Breast epithelium (tissue), 4 donors: ENCODE results near the gene NFIX. TPM values are rescaled to one million over a fixed set of nuclear protein-coding genes. Genes with fewer than 3 reads are reported as not detected.

Source experiments
- DNase-seq, 2 donors: peaks; one replicate each; pipeline ENCODE4 v3.0.0-alpha.2; 2019; ENCODE audit warnings: low spot score in 2 of 2
- H3K27ac ChIP-seq, 2 donors: fragments of 200-600 bp; sonication (generic) in 1 of 2; one replicate each; pipeline ENCODE4 v1.5.1; 2016 to 2019; ENCODE audit warnings: mild to moderate bottlenecking in 1 of 2
- H3K27me3 ChIP-seq, 2 donors: fragments of 200-600 bp; sonication (generic) in 1 of 2; one replicate each; pipeline versions ENCODE4 v1.5.1 to v1.6.0; 2017 to 2019; ENCODE audit warnings: control low read depth in 1 of 2, mild to moderate bottlenecking in 1 of 2
- H3K36me3 ChIP-seq: fragments of 200-600 bp; one replicate; pipeline ENCODE4 v1.5.1; 2019
- H3K4me1 ChIP-seq, 2 donors: fragments of 200-600 bp; sonication (generic); one replicate each; pipeline ENCODE4 v1.5.1; 2016 to 2019; ENCODE audit warnings: control low read depth in 1 of 2
- H3K4me3 ChIP-seq, 3 donors: fragments of 200-600 bp; sonication (generic); 1 replicate in 2 of 3; 2 replicates in 1 of 3; pipeline ENCODE4 v1.5.1; 2016 to 2019; ENCODE audit warnings: mild to moderate bottlenecking in 3 of 3, moderate library complexity in 2 of 3
- H3K9me3 ChIP-seq, 2 donors: fragments of 200-600 bp; sonication (generic) in 1 of 2; one replicate each; pipeline ENCODE4 v1.5.1; 2016 to 2019; ENCODE audit warnings: control low read depth in 1 of 2
- POLR2A ChIP-seq: fragments of 450-650 bp; IDR thresholded peaks from one replicate; pipeline ENCODE4 v1.6.1; 2016; ENCODE audit warnings: antibody characterized with exemption, mild to moderate bottlenecking, moderate library complexity
- POLR2AphosphoS5 ChIP-seq, 3 donors: sonication (generic); formaldehyde crosslinking; IDR thresholded peaks; one replicate each; pipeline ENCODE4 v1.6.1; 2017; ENCODE audit warnings: antibody characterized with exemption in 3 of 3
- intact Hi-C: fragments of 100-400 bp; cut with DNase I; formaldehyde crosslinking; loops from one replicate; pipeline ENCODE4 v1.15.1; 2023; ENCODE audit warnings: low total_unique reads
- total RNA-seq, 3 donors: library from RNA; depleted of rRNA; stranded (reverse); fragments of >200 nt; gene quantifications; one replicate each; pipeline ENCODE4 v1.1.0, GENCODE V29; 2016
- TF ChIP-seq, protein P1 (sequence below), 3 donors: fragments of 450-650 bp; IDR thresholded peaks; one replicate each; pipeline ENCODE4 v1.5.1; 2016 to 2017; ENCODE audit warnings: antibody characterized with exemption in 3 of 3, mild to moderate bottlenecking in 3 of 3, moderate library complexity in 3 of 3

The NFIX gene
- total RNA-seq, 3 donors from 2014 or later: 43.6 to 53.9 (median 52.8) TPM

DNA sequence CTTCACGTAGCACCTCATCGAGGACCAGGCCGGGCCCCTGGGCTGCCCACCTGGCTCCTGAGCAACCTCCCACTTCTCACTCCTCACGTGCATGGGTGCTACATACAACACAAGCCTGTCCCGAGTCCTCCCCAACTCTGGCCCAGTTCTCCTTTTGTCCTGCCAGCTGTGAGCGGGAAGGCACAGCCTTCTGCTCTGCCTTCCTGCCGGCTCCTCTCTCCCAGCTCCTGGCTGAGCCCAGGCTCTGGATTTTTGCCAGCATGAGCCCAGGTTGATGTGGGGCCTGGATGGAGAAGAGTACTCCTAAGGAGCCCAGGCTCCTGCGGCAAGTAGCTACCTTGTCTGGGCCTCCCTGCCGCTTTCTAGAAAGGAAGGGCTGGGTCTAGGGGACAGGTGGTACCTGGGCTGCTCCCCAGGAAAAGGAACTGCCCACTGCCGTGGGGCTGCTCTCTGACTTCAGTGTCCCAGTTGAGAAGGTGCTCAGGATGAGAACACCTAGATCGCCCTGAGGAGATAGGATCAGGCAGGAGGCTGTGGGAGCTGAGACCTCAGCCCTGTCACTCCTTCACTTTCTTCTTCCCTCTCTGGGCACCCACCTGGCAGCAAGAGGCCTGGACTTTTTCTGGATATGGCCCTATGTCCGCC, 83.7 kb downstream of the NFIX start:
- Histone ChIP-seq H3K27me3 (no peaks in the 10 kb centered on the region), H3K36me3 (no peaks in the 10 kb centered on the region), H3K4me3 (peak overlapping the region in 1 of 3 donors; percentile 5), H3K27ac (peak overlapping the region; percentile 79 to 90), H3K4me1 (peaks cover 29 to 30% of the 10 kb centered on the region in 2 donors), H3K9me3 (no peaks in the 10 kb centered on the region)
- no peak for DNase-seq
- intact Hi-C loops: no loop called here
- TF ChIP-seq POLR2A (no peak), POLR2AphosphoS5 (IDR thresholded peaks at IDR 0.05) (peak in 1 of 3 donors; percentile 7)
- TF ChIP-seq, protein P1, sequence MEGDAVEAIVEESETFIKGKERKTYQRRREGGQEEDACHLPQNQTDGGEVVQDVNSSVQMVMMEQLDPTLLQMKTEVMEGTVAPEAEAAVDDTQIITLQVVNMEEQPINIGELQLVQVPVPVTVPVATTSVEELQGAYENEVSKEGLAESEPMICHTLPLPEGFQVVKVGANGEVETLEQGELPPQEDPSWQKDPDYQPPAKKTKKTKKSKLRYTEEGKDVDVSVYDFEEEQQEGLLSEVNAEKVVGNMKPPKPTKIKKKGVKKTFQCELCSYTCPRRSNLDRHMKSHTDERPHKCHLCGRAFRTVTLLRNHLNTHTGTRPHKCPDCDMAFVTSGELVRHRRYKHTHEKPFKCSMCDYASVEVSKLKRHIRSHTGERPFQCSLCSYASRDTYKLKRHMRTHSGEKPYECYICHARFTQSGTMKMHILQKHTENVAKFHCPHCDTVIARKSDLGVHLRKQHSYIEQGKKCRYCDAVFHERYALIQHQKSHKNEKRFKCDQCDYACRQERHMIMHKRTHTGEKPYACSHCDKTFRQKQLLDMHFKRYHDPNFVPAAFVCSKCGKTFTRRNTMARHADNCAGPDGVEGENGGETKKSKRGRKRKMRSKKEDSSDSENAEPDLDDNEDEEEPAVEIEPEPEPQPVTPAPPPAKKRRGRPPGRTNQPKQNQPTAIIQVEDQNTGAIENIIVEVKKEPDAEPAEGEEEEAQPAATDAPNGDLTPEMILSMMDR (IDR thresholded peaks at IDR 0.05): no peak

DNA sequence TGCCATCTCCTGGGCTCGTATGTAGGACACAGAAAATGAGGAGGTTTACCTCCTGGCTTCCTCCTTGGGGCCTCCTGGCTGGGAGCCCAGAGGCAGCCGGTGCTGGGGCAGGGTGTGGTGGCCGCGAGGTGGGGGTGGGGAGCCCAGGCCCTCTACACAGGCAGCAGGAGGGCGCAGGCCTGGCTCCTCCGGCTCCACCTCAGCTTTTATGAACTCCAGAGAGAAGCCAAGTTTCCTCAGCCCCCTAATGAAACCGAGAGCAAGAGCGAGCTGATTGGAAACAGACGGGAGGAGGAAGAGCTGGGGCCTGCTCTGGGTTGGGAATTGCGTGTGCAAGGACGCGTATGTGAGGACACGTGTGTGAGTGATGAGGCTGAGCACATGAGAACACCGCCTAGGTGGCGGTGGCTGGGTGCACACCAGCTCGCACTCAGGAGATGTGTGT, 84.3 kb downstream of the NFIX start:
- Histone ChIP-seq H3K27ac (peak overlapping the region; percentile 79 to 90), H3K27me3 (no peaks in the 10 kb centered on the region), H3K36me3 (no peaks in the 10 kb centered on the region), H3K4me1 (peaks cover 29 to 30% of the 10 kb centered on the region in 2 donors), H3K9me3 (no peaks in the 10 kb centered on the region), H3K4me3 (peak overlapping the region in 1 of 3 donors; percentile 5)
- TF ChIP-seq POLR2A (no peak), POLR2AphosphoS5 (IDR thresholded peaks at IDR 0.05) (peak in 2 of 3 donors; percentile 15 to 48)
- TF ChIP-seq, protein P1 (IDR thresholded peaks at IDR 0.05): no peak
- DNase-seq: no peak
- intact Hi-C loops: no loop called here

DNA sequence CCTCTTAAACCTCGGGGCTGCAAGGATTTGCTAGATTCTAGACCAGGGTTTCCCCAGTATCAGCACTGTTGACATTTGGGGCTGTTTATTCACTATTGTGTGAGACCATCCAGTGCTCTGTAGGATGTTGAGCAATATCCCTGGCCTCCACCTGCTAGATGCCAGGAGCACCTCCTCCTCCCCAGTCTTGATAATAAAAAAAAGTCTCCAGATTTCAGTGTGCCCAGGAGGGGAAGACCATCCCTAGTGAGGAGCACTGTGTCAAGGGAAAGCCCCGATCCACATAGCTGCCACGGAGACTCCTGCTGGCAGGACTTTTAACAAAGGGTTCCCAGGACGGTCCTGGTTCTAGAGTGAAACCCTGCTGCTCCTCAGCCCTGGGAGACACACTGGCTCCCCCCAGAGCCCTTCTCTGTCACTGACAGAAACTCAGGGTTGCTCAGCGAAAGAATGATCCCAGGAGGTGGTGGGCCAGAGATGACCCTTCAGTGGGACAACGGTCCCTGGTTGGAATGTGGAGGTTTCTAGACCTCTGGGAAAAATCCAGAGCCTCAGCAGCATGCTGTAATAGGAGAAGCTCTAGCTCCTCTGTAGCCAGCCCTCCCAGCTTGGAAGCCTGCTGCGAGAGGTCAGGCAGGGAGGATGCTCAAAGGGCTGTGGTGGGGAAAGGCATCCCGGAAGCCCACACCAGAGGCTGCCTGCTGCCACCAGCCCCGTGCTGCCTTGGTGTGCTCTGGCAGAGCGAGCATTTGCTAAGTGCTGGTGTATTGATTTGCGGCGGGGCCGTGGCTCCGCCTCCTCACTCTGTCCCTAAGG, 87.1 kb downstream of the NFIX start:
- no peak for TF ChIP-seq POLR2A
- TF ChIP-seq POLR2AphosphoS5 (IDR thresholded peaks at IDR 0.05): no peak
- TF ChIP-seq, protein P1 (IDR thresholded peaks at IDR 0.05): peak in 1 of 3 donors; percentile 10

DNA sequence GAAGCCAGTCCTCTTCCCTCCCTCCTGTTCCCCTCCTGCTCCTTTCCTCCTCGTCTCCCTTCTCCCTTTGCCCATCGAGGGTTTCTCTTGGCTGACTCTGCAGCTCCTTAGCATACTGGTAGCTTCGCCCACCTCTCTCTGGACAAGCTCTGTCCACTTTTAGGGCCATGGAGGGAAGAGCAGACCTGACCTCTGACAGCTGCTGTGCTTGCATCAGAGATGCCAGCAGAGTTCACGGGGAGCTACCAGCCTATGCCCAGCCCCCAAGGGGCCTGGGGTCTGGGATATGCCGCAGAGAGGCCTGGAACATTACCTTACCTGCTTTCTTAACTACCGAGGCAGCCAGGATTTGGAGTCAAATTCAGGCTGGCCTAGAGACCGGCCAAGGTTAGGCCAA, 87.7 kb downstream of the NFIX start:
- Histone ChIP-seq H3K27me3 (no peaks in the 10 kb centered on the region), H3K9me3 (no peaks in the 10 kb centered on the region), H3K27ac (peak overlapping the region; percentile 27 to 33), H3K4me1 (peaks cover 13 to 15% of the 10 kb centered on the region in 2 donors), H3K36me3 (no peaks in the 10 kb centered on the region), H3K4me3 (no peak overlapping the region)
- no peak for DNase-seq
- intact Hi-C loops: no loop called here
- TF ChIP-seq POLR2A: no peak
- TF ChIP-seq POLR2AphosphoS5 (IDR thresholded peaks at IDR 0.05): no peak
- TF ChIP-seq, protein P1 (IDR thresholded peaks at IDR 0.05): no peak

More for the DNA sequence above, 87.1 kb downstream of the NFIX start:
- H3K27ac ChIP-seq: peak overlapping the region; percentile 33 to 72
- no peak for DNase-seq
- H3K4me3 ChIP-seq: no peak overlapping the region
- H3K27me3 ChIP-seq: no peaks in the 10 kb centered on the region
- intact Hi-C loops: no loop called here
- peaks cover 18 to 19% of the 10 kb centered on the region in 2 donors for H3K4me1 ChIP-seq
- no peaks in the 10 kb centered on the region for H3K9me3 ChIP-seq
- no peaks in the 10 kb centered on the region for H3K36me3 ChIP-seq

DNA sequence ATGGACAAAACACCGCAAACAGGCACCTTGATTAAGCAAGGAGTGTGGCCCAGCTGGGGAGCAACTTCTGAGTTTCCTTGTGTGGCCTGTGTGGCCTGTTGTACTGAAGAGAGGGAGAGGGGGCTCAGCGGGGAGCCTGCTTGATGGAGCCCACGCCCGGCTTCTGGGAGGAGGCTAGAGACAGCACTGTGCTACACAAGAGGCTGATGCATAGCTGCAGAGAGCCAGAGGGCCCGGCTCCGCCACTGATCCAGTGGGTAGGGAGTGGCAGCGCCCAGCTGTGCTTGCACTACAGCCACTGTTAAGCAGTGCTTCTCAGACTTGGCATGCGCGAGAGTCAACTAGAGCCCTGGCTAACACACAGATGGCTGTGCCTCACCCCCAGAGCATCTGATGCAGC, 88.4 kb downstream of the NFIX start:
- H3K27ac ChIP-seq: peak overlapping the region; percentile 27 to 33

More for the DNA sequence above, 88.4 kb downstream of the NFIX start:
- no peak for DNase-seq
- Histone ChIP-seq H3K9me3 (no peaks in the 10 kb centered on the region), H3K4me1 (peaks cover 8 to 11% of the 10 kb centered on the region in 2 donors), H3K4me3 (no peak overlapping the region), H3K36me3 (no peaks in the 10 kb centered on the region), H3K27me3 (no peaks in the 10 kb centered on the region)
- TF ChIP-seq POLR2A: no peak
- no peak for TF ChIP-seq POLR2AphosphoS5 (IDR thresholded peaks at IDR 0.05)
- TF ChIP-seq, protein P1 (IDR thresholded peaks at IDR 0.05): no peak
- intact Hi-C loops: no loop called here
